MM.1S (cell line): ENCODE results near the gene STK39.

ENCODE experiments used
- EZH2 ChIP-seq: fragments of 300-600 bp; sonication (generic); optimal IDR thresholded peaks from 2 replicates; pipeline ENCODE3; 2017; ENCODE audit warnings: low read depth, mild to moderate bottlenecking, antibody characterized with exemption, low read length, mixed read lengths
- EZH2phosphoT487 ChIP-seq: fragments of 300-600 bp; sonication (generic); IDR thresholded peaks from 2 replicates; pipeline ENCODE4 v1.6.1; 2018; ENCODE audit warnings: antibody characterized with exemption, low read length
- TF ChIP-seq, protein P1 (sequence below): fragments of 300-600 bp; sonication (generic); IDR thresholded peaks from 2 replicates; pipeline ENCODE4 v1.5.1; 2016; ENCODE audit warnings: antibody characterized with exemption, low read length, mixed read lengths

DNA sequence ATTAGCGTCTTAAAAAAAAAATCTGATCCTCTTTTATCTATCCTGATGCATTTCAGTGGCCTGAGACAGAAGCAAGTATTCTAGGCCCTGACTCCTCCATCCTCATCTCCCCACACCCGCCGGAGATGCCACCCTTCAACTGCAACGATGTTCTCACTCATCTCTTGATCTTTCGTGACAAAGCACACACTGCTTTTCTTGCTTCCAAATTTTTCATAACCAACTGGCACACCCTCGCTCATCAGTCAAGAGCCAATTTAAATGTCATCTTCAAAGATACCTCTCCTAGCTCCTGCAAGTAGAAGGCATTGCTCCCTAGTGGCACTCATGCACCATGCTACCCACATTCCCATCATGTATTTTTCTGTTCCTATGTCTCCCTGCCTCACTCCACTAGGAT lies 115.0 kb downstream of the STK39 start:
- TF ChIP-seq, protein P1, sequence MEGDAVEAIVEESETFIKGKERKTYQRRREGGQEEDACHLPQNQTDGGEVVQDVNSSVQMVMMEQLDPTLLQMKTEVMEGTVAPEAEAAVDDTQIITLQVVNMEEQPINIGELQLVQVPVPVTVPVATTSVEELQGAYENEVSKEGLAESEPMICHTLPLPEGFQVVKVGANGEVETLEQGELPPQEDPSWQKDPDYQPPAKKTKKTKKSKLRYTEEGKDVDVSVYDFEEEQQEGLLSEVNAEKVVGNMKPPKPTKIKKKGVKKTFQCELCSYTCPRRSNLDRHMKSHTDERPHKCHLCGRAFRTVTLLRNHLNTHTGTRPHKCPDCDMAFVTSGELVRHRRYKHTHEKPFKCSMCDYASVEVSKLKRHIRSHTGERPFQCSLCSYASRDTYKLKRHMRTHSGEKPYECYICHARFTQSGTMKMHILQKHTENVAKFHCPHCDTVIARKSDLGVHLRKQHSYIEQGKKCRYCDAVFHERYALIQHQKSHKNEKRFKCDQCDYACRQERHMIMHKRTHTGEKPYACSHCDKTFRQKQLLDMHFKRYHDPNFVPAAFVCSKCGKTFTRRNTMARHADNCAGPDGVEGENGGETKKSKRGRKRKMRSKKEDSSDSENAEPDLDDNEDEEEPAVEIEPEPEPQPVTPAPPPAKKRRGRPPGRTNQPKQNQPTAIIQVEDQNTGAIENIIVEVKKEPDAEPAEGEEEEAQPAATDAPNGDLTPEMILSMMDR: no peak
- TF ChIP-seq EZH2 (no peak), EZH2phosphoT487 (no peak)
